ENCODE measurements around the gene CCNY.

Gene CCNY

GRCh38 chr10:35579726-35580422 is 243.6 kb downstream of the CCNY start:
- no peak for DNase-seq (ENCODE audit: low read depth in 2 of 2)

- no peak for DNase-seq (ENCODE audit: low read depth in 2 of 2)
Observed at GRCh38 chr10:35580423-35580770, 244.1 kb downstream of the CCNY start.

GRCh38 chr10:35581655-35582054 is 245.3 kb downstream of the CCNY start:
- DNase-seq (ENCODE audit: low read depth in 2 of 2), result no peak

- no peak for DNase-seq (ENCODE audit: low read depth in 2 of 2)
Observed at GRCh38 chr10:35584946-35585345, 248.6 kb downstream of the CCNY start.

DNA sequence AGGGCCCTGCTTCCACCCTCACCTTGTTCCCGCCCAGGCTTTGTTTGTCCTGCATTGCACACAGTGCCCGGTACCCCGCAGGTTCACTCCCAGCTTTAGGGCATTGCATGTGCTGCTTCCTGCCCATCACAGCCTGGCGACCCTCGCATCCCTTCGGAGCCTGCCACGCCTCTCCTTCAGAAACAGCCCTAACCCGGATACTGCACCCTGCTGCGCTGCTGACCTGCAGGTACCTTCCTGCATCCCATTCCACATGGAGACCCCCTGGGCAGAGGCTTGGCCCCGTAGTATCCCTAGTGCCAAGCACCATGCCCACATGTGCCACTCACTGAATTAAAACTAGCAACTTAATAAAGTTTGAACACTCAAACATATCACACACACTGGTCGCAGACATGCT is 249.0 kb downstream of the CCNY start:
- DNase-seq (ENCODE audit: low read depth in 2 of 2), result no peak

DNA sequence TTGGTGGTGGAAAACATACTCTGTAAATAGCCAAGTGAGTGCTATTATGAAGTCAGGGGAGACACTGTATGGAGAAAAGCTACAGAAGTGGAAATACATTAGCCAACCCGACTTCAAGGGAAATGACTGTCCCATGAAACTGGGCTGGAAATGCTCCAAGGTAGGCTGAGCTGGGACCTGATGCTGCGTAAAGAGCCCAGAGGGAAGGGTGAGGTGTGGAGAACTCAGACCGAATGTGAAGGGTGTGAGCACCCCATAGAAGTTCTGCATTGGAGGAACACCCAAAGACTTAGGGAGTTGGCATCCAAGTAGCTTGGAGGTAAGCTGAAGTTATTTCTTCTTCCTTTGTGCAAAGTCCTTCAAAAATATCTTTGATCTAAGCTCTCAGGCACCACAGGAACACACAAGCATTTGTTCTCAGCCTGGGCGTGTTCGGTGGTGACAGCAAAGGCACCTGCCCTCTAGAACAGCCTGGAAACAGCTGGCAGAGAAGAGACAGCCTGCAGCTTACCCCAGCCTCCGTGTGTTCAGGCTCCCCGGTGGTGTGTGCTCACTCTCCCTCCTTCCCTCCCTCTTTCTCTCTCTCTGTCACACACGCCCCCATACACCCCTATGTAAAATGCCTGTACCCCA is 249.7 kb downstream of the CCNY start:
- no peak for DNase-seq (ENCODE audit: low read depth in 2 of 2)

GRCh38 chr10:35588836-35589235 is 252.5 kb downstream of the CCNY start:
- DNase-seq (ENCODE audit: low read depth in 2 of 2), result no peak

GRCh38 chr10:35592441-35592840 is 256.1 kb downstream of the CCNY start:
- DNase-seq (ENCODE audit: low read depth in 2 of 2), result no peak

DNA sequence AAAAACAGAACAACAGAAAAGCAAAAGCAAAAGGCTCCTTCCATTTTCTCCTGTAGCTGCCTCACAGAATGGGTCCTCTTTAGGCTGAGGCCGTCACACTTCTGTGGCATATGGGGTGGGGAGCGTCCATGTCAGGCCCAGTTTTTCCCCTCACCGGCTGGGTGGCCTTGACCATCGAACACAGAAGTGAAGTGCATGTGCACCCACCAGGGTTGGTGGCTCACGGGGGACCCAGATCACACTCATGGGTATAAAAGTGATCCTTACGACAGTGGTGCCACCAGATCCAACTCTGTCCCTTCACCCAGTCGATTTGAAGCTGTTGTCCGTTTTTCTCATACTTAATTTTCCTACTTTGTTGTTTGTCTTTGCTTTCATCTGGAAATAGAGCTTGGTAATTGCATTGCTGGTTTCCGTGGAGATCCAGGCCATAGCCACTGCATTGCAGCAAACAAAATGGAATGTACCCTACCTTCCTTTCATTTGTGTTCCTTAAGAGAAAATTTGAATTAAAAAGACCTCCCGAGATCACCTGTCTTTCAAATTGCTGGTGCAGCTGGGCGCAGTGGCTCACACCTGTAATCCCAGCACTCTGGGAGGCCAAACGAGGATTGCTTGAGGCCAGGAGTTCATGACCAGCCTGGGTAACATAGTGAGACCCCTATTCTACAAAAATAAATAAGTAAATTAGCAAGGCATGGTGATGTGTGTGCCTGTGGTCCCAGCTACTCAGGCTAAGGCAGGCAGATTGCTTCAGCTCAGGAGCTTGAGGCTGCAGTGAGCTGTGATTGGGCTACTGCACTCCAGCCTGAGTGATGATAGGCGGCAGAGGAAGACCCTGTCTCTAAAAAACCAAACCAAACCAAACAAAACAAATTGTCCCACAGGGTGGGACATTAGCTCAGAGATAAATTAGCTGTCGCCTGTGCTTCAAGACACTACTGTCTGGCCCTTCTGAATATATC is 258.1 kb downstream of the CCNY start:
- no peak for DNase-seq (ENCODE audit: low read depth in 2 of 2)

DNA sequence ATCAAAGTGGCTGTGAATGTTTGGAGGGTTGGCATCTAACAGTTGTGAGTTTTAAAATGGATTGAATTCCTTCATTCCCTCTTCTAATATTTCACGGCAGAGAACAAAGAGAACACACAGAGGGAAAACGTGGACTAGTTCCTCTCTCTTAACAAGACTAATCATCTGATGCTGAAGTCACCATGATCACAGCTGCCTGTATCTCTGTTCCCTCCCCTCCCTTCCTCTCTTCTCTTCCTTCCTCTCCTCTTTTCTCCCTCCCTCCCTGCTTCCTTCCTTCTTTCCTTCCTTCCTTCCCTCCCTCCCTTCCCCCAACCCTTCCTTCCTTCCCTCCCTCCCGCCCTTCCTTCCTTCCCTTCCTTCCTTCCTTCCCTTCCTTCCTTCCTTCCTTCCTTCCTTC is 258.8 kb downstream of the CCNY start:
- no peak for DNase-seq (ENCODE audit: low read depth in 2 of 2)

GRCh38 chr10:35598379-35598778 is 262.1 kb downstream of the CCNY start:
- no peak for DNase-seq (ENCODE audit: low read depth in 2 of 2)

- DNase-seq (ENCODE audit: low read depth in 2 of 2), result no peak
Observed at GRCh38 chr10:35600193-35600592, 263.9 kb downstream of the CCNY start.

GRCh38 chr10:35605191-35605590 is 268.9 kb downstream of the CCNY start, which contains the start of gene GJD4:
Gene GJD4 (plus strand): TSS chr10:35605341. CDS start chr10:35605568, 227 bp downstream.
- no peak for DNase-seq (ENCODE audit: low read depth in 2 of 2)

DNA sequence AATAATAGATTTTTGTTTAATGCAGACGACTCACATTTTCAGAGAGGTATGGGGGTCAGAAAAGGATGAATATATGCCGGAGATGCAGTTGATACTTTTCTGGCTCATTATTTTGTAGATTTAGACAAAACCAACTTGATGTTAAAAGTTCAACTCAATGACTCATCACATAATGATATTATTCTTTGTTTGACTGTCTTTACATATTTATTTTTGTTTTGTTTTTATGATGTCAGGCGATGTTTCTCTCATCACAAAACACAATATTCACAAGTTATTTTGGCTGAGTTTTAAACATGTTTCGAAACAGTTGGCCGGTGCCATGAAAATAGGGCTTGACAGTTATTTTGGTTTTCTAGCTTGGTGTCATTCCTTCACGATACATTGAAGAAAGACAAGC is 270.1 kb downstream of the CCNY start:
- DNase-seq (ENCODE audit: low read depth in 2 of 2), result no peak

DNA sequence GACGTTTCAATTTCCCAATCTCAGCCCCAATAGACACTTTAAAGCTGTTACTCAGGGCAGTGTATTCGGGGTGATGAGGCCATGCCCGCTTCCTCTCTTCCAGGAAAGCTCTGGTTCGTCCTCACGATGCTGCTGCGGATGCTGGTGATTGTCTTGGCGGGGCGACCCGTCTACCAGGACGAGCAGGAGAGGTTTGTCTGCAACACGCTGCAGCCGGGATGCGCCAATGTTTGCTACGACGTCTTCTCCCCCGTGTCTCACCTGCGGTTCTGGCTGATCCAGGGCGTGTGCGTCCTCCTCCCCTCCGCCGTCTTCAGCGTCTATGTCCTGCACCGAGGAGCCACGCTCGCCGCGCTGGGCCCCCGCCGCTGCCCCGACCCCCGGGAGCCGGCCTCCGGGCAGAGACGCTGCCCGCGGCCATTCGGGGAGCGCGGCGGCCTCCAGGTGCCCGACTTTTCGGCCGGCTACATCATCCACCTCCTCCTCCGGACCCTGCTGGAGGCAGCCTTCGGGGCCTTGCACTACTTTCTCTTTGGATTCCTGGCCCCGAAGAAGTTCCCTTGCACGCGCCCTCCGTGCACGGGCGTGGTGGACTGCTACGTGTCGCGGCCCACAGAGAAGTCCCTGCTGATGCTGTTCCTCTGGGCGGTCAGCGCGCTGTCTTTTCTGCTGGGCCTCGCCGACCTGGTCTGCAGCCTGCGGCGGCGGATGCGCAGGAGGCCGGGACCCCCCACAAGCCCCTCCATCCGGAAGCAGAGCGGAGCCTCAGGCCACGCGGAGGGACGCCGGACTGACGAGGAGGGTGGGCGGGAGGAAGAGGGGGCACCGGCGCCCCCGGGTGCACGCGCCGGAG is 271.4 kb downstream of the CCNY start:
- DNase-seq (ENCODE audit: low read depth in 2 of 2), result no peak

DNA sequence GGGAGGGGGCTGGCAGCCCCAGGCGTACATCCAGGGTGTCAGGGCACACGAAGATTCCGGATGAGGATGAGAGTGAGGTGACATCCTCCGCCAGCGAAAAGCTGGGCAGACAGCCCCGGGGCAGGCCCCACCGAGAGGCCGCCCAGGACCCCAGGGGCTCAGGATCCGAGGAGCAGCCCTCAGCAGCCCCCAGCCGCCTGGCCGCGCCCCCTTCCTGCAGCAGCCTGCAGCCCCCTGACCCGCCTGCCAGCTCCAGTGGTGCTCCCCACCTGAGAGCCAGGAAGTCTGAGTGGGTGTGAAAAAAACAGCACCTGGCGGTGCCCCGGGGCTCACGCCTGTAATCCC is 272.0 kb downstream of the CCNY start:
- no peak for DNase-seq (ENCODE audit: low read depth in 2 of 2)

- no peak for DNase-seq (ENCODE audit: low read depth in 2 of 2)
Observed at GRCh38 chr10:35611750-35612149, 275.4 kb downstream of the CCNY start.

- DNase-seq (ENCODE audit: low read depth in 2 of 2), result no peak
Observed at GRCh38 chr10:35612385-35613106, 276.2 kb downstream of the CCNY start.

DNA sequence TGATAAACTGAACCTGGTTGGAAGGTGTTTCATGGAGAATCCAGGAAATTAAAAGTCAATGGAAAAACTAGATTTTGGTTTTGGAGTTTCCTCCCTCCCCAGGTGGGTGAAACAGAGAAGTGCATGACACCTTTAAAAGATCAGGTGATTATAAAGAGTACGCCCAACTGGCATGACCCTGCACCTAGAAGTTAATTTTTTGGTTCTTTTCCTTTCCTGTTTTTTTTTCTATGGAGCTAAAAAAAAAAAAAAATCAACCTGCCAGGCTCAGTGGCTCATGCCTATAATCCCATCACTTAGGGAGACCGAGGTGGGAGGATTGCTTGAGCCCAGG is 276.8 kb downstream of the CCNY start:
- DNase-seq (ENCODE audit: low read depth in 2 of 2), result no peak

DNA sequence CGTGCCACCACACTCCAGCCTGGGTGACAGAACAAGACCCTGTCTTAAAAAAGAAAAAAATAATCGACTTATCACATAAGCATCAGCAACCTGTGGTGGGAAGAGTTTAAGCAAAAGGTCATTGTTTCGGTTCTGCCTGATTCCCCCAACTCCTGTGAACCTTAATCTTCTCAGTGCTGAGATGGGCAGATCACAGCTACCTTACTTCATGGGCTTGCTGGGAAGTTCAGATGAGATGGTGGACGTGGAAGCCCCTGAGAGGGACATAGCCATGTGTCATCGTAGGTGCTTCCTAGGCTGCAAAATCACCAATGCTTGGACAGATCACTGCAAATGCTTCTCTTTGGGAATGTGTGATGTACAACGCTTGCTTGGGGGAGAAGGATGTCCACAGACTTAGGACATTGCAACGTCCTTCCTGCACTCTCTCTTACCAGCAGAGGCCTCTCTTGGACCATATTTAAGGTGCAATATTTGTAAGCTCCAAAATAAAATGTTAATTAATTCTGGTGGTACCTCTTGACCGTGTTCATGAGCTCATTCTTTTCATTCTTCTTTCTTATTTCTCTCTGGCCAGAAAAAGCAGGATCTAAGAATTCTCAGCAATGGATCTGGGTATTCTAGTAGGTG is 277.4 kb downstream of the CCNY start:
- no peak for DNase-seq (ENCODE audit: low read depth in 2 of 2)

- no peak for DNase-seq (ENCODE audit: low read depth in 2 of 2)
Observed at GRCh38 chr10:35614312-35614711, 278.0 kb downstream of the CCNY start.

Measured in stimulated activated CD4-positive, alpha-beta T cell treated with anti-CD3 and anti-CD28 coated beads, Interleukin-1b, Interleukin-23, amount 100 ng/mL, for 4 hours (primary cell).